ENCODE results near the gene PKD1.
"Not testable (repeated sequence)": the region's sequence is repeated elsewhere in the genome, so short reads cannot be mapped to it uniquely, and the experiment has no call there.

The PKD1 gene

GRCh38 chr16:2123706-2124376, 11.9 kb downstream of the PKD1 start:
- not testable (repeated sequence) for DNase-seq (ENCODE audit: low read depth)

- not testable (repeated sequence) for DNase-seq (ENCODE audit: low read depth)
Observed at GRCh38 chr16:2122934-2123683, 12.6 kb downstream of the PKD1 start.

GRCh38 chr16:2122429-2122828, 13.3 kb downstream of the PKD1 start:
- no peak for DNase-seq (ENCODE audit: low read depth)

GRCh38 chr16:2121853-2122252, 13.8 kb downstream of the PKD1 start:
- DNase-seq (ENCODE audit: low read depth): no peak

DNA sequence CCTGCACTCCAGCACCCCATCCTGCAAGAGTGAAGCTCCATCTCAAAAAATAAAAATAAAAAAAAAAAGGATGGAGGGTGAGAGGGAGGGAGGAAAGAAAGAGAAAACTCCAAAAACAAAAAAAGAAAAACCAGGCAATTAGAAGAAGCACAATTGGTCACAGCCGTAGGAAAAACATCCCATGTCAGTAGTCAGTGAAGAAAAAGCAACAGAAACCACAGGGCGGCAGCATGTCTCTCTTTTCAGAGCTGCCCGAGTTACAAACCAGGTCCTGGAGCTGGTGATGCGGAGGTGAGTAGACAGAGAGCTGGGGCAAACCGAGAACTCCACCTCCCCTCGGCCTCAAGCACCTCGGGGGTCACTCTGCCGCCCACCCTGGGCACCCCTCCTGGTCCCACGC, 14.4 kb downstream of the PKD1 start:
- peak; percentile 64 for DNase-seq (ENCODE audit: low read depth)

- not testable (repeated sequence) for DNase-seq (ENCODE audit: low read depth)
Observed at GRCh38 chr16:2117960-2118722, 17.6 kb downstream of the PKD1 start.

DNA sequence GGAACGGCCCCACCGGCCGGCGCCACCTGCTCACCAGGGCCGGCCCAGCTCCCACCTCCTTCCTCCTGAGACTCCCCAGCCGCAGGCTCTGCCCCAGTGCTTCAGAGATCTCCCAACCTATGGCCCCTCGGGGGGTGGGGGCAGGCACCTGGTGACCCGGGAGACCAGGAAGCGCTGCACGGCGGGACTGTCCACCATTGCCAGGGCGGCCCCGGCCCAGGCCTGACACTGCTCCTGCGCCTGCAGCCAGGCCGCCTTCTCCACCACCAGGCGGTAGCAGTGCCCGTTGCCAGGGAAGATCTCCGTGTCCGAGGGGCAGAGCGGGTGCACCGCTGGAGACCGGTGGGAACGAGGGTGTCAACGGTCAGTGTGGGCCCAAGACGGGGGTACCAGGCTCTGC, 18.4 kb downstream of the PKD1 start:
- DNase-seq (ENCODE audit: low read depth): not testable (repeated sequence)

DNA sequence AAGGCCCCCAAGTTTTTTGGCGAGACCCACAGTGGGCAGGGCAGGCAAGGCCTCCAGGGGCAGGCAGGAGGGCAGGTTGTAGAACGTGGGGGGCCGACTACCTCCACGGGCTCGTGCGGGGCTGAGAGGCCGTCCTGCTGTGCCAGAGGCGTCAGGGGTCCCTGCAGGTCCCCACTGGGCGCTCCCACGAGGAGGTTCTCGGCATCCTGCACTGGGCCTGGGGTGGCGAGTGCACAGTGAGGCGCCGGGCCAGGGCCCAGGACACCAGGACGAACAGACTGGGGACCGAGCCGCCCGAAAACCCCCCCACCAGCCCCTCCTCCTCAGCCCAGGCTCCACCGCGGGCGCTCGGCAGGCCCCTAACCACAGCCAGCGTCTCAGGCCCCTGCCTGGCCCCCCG, 19.3 kb downstream of the PKD1 start:
- not testable (repeated sequence) for DNase-seq (ENCODE audit: low read depth)

DNA sequence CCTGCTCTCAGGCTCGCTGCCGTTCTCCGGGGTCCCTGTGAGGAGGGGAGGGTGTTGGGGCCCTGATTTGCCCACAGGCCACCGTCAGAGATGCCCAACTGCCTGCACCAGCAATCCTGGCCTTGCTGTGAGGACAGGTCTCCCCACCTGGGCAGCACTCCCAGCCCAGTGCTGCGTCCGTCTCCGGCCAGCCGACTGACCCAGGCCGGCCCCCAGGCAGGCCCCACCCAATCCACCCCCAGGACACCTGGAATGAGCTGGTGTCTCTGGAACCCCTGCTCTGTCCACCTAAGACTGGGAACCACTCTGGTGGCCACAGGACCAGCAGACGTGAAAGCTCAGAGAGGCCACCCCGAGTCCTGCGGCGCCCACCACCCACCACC, 20.1 kb downstream of the PKD1 start:
- no peak for DNase-seq (ENCODE audit: low read depth)

GRCh38 chr16:2114885-2115590, 20.7 kb downstream of the PKD1 start:
- DNase-seq (ENCODE audit: low read depth): not testable (repeated sequence)

- DNase-seq (ENCODE audit: low read depth): not testable (repeated sequence)
Observed at GRCh38 chr16:2114225-2114624, 21.5 kb downstream of the PKD1 start.

GRCh38 chr16:2112539-2113106, 23.1 kb downstream of the PKD1 start:
- not testable (repeated sequence) for DNase-seq (ENCODE audit: low read depth)

- not testable (repeated sequence) for DNase-seq (ENCODE audit: low read depth)
Observed at GRCh38 chr16:2111412-2112335, 24.0 kb downstream of the PKD1 start.

GRCh38 chr16:2111009-2111353, 24.7 kb downstream of the PKD1 start:
- DNase-seq (ENCODE audit: low read depth): not testable (repeated sequence)

DNA sequence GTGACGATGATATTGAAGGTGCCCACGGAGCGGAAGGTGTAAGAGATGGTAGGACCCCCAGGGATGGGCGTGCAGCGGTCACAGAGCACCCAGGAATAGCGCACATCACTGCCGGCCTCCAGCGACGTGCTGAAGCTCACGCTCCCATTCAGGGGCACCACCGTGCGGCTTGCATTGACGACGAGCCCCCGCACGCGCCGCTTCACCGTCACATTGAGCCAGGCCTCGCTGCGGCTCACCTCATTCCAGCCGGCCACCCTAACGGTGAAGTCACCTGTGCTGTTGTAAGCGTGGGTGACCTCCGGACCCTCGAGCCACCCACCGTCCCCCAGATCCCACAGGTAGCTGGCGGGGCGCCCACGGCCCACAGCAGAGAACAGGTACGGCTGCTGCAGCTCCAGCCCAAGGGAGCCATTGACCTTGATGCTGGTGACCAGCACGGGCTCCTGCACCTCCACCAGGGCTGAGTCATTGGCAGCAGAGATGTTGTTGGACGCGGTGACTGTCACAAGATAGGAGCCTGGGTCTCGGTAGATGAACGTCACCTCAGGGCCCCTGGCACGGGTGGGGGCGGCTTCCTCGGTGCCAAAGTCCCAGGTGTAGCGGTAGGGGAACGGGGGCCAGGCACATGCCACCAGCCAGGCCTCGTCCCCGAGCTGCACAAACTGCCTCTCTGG, 25.2 kb downstream of the PKD1 start:
- DNase-seq (ENCODE audit: low read depth): not testable (repeated sequence)

DNA sequence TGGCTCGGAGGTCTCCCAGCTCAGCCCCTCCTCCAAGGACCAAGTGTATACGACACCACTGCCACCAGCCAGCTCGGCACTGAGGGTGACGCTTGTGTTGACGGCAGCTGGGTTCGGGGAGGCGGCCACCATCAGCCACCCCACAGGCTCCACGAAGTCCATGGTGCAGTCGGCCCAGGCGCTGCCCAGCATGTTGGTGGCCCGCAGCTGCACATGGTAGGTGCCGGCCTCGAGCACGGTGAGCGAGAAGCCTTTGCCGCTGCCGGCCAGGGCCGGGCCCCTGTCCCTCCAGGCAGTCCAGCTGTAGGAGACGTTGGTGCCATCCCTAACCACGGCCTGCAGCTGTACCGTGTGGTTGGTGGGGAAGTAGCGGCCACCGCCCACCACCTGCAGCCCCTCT, 25.8 kb downstream of the PKD1 start:
- not testable (repeated sequence) for DNase-seq (ENCODE audit: low read depth)

GRCh38 chr16:2109271-2109580, 26.5 kb downstream of the PKD1 start:
- DNase-seq (ENCODE audit: low read depth): not testable (repeated sequence)

GRCh38 chr16:2108446-2109270, 27.0 kb downstream of the PKD1 start:
- not testable (repeated sequence) for DNase-seq (ENCODE audit: low read depth)

DNA sequence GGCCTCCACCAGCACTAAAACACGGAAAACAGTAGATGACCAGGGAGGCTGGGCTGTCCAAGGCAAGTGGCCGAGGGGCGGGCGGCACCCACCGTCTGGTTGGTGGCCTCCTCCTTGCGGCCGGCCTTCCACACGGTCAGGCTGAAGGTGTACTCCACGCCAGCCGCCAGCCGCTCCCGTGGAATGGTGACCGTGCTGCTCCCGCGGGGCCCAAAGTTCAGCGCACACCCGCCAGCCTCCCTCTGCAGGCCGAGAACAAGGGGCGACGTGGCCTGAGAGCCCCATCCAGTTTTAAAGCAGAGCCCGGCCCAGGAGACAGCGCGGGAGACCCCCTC, 27.9 kb downstream of the PKD1 start:
- not testable (repeated sequence) for DNase-seq (ENCODE audit: low read depth)
